ENCODE measurements around the gene CAB39.

DNA sequence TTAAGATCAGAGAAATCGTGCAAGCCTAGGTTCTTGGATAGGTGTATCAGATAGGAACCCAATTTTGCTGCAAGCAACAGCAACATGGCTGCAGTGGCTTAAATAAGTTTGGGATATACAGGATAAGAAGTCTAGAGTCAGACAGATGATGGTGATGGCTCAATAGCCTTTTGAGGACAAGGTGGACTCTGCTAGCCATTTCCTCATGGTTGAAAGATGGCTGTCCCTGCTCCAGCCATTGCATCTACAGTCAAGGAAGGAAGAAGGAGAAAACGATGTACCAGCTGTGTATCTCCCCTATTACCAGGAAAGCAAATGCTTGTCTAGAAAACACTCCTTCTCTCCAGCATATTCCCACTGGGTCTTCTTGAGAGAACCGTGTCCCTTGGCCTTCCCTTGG lies 30.1 kb upstream of the CAB39 start:
- no peak for TF ChIP-seq CTCF (IDR thresholded peaks at IDR 0.05; ENCODE audit: borderline replicate concordance, extremely low read depth, low read length, poor library complexity, severe bottlenecking)
- no peak for TF ChIP-seq EZH2 (IDR thresholded peaks at IDR 0.05; ENCODE audit: borderline replicate concordance, low read depth, low read length, severe bottlenecking)
